HEK293 (cell line): ENCODE measurements around the gene MORF4L1.
A peak's percentile ranks its signal among the peaks of the same experiment; 100 is the strongest.

ENCODE experiments used
- CTCF ChIA-PET: fragments of 350-600 bp; formaldehyde crosslinking; extraction: SDS; loops from one replicate; lab custom pipeline; 2021; ENCODE audit warnings: antibody characterized with exemption; lab: Yijun Ruan, JAX
- POLR2A ChIA-PET: fragments of 300-600 bp; formaldehyde crosslinking; extraction: SDS; loops from one replicate; lab custom pipeline; 2020; ENCODE audit warnings: antibody characterized with exemption, inconsistent platforms; lab: Yijun Ruan, JAX
- H3K27ac ChIP-seq: fragments of 200-500 bp; sonication (Bioruptor generic); 2 replicates; pipeline ENCODE4 v1.5.1; 2014; ENCODE audit warnings: low read depth, low read length, control low read depth, inconsistent platforms; ENCODE audit errors: extremely low read depth
- H3K36me3 ChIP-seq, 2 experiments: fragments of 200-500 bp in 1 of 2; sonication (Bioruptor generic) in 1 of 2; 1 replicate in 1 of 2; 2 replicates in 1 of 2; pipeline ENCODE4 v1.5.1; 2014 to 2017; ENCODE audit warnings: inconsistent platforms in 2 of 2, low read length in 2 of 2; ENCODE audit not compliant: control insufficient read depth in 2 of 2, insufficient read depth in 1 of 2
- H3K4me1 ChIP-seq: fragments of 200-500 bp; sonication (Bioruptor generic); 2 replicates; pipeline ENCODE4 v1.5.1; 2014; ENCODE audit warnings: mild to moderate bottlenecking, low read length, inconsistent platforms; ENCODE audit not compliant: control insufficient read depth, insufficient read depth
- H3K4me3 ChIP-seq: 2 replicates; pipeline ENCODE4 v1.5.1; 2011; ENCODE audit warnings: low read depth, mild to moderate bottlenecking, control low read depth, low read length, moderate library complexity
- H3K9me3 ChIP-seq: fragments of 200-500 bp; sonication (Bioruptor generic); 2 replicates; pipeline ENCODE4 v1.5.1; 2014; ENCODE audit warnings: low read depth, low read length, inconsistent platforms; ENCODE audit not compliant: control insufficient read depth, insufficient read depth
- EGR2 ChIP-seq: fragments of 450-650 bp; formaldehyde crosslinking; IDR thresholded peaks from 2 replicates; pipeline ENCODE4 v1.5.1; 2016; ENCODE audit warnings: low read depth, missing biosample characterization, missing genetic modification characterization
- GLIS1 ChIP-seq: fragments of 450-650 bp; formaldehyde crosslinking; IDR thresholded peaks from 2 replicates; pipeline ENCODE4 v1.5.1; 2016; ENCODE audit warnings: missing biosample characterization, missing genetic modification characterization
- HOXC10 ChIP-seq: sonication (generic); formaldehyde crosslinking; IDR thresholded peaks from 2 replicates; pipeline ENCODE4 v1.8.1; 2023; ENCODE audit warnings: mild to moderate bottlenecking, missing genetic modification reagents
- IKZF3 ChIP-seq: fragments of 450-650 bp; IDR thresholded peaks from 2 replicates; pipeline ENCODE4 v1.5.0; 2018; ENCODE audit warnings: missing biosample characterization, mild to moderate bottlenecking, missing genetic modification characterization, moderate library complexity
- KLF7 ChIP-seq: fragments of 450-650 bp; formaldehyde crosslinking; IDR thresholded peaks from 2 replicates; pipeline ENCODE4 v1.5.1; 2016; ENCODE audit warnings: missing biosample characterization, missing genetic modification characterization, borderline replicate concordance
- PRDM1 ChIP-seq: fragments of 450-650 bp; formaldehyde crosslinking; IDR thresholded peaks from 2 replicates; pipeline ENCODE4; 2016; ENCODE audit warnings: missing biosample characterization, missing genetic modification characterization
- SALL2 ChIP-seq: fragments of 450-650 bp; formaldehyde crosslinking; IDR thresholded peaks from 2 replicates; pipeline ENCODE4 v1.5.0; 2017; ENCODE audit warnings: missing biosample characterization, mild to moderate bottlenecking, missing genetic modification characterization, borderline replicate concordance
- YY1 ChIP-seq: fragments of 450-650 bp; formaldehyde crosslinking; IDR thresholded peaks from 2 replicates; pipeline ENCODE4 v1.5.1; 2018; ENCODE audit warnings: missing biosample characterization, missing genetic modification characterization
- ZFHX2 ChIP-seq: fragments of 450-650 bp; formaldehyde crosslinking; conservative IDR thresholded peaks from 2 replicates; pipeline ENCODE4 v1.5.1; 2016; ENCODE audit warnings: missing biosample characterization, missing genetic modification characterization
- ZNF114 ChIP-seq: fragments of 450-650 bp; formaldehyde crosslinking; IDR thresholded peaks from 2 replicates; pipeline ENCODE4 v1.5.0; 2017; ENCODE audit warnings: missing biosample characterization, missing genetic modification characterization
- ZNF121 ChIP-seq: fragments of 450-650 bp; formaldehyde crosslinking; IDR thresholded peaks from 2 replicates; pipeline ENCODE4 v1.5.1; 2016; ENCODE audit warnings: missing biosample characterization, missing genetic modification characterization
- ZNF132 ChIP-seq: fragments of 450-650 bp; formaldehyde crosslinking; IDR thresholded peaks from 2 replicates; pipeline ENCODE4 v1.5.1; 2017; ENCODE audit warnings: missing biosample characterization, missing genetic modification characterization, borderline replicate concordance
- ZNF16 ChIP-seq: fragments of 450-650 bp; formaldehyde crosslinking; IDR thresholded peaks from 2 replicates; pipeline ENCODE4 v1.5.1; 2016; ENCODE audit warnings: low read depth, missing biosample characterization, missing genetic modification characterization
- ZNF266 ChIP-seq: fragments of 450-650 bp; formaldehyde crosslinking; IDR thresholded peaks from 2 replicates; pipeline ENCODE4 v1.5.1; 2016; ENCODE audit warnings: missing biosample characterization, missing genetic modification characterization, low read depth
- ZNF510 ChIP-seq: fragments of 450-650 bp; formaldehyde crosslinking; IDR thresholded peaks from 2 replicates; pipeline ENCODE4 v1.5.1; 2018; ENCODE audit warnings: mild to moderate bottlenecking, missing genetic modification characterization, missing biosample characterization; ENCODE audit not compliant: insufficient replicate concordance
- ZNF610 ChIP-seq: fragments of 450-650 bp; formaldehyde crosslinking; IDR thresholded peaks from 2 replicates; pipeline ENCODE4 v1.5.1; 2016; ENCODE audit warnings: missing biosample characterization, missing genetic modification characterization, borderline replicate concordance
- ZNF629 ChIP-seq: fragments of 450-650 bp; formaldehyde crosslinking; IDR thresholded peaks from 2 replicates; pipeline ENCODE4 v1.5.1; 2017; ENCODE audit warnings: missing biosample characterization, missing genetic modification characterization
- ZNF692 ChIP-seq: fragments of 450-650 bp; formaldehyde crosslinking; IDR thresholded peaks from 2 replicates; pipeline ENCODE4 v1.5.1; 2016; ENCODE audit warnings: missing biosample characterization, missing genetic modification characterization
- ZNF791 ChIP-seq: fragments of 450-650 bp; formaldehyde crosslinking; IDR thresholded peaks from 2 replicates; pipeline ENCODE4 v1.5.1; 2016; ENCODE audit warnings: missing biosample characterization, missing genetic modification characterization
- ZSCAN23 ChIP-seq: fragments of 450-650 bp; formaldehyde crosslinking; IDR thresholded peaks from 2 replicates; pipeline ENCODE4 v1.5.1; 2016; ENCODE audit warnings: missing biosample characterization, missing genetic modification characterization
- TF ChIP-seq, protein P1 (sequence below): fragments of 450-650 bp; formaldehyde crosslinking; IDR thresholded peaks from 2 replicates; pipeline ENCODE4 v1.5.1; 2017; ENCODE audit warnings: missing biosample characterization, mild to moderate bottlenecking, missing genetic modification characterization, moderate library complexity

The MORF4L1 gene

DNA sequence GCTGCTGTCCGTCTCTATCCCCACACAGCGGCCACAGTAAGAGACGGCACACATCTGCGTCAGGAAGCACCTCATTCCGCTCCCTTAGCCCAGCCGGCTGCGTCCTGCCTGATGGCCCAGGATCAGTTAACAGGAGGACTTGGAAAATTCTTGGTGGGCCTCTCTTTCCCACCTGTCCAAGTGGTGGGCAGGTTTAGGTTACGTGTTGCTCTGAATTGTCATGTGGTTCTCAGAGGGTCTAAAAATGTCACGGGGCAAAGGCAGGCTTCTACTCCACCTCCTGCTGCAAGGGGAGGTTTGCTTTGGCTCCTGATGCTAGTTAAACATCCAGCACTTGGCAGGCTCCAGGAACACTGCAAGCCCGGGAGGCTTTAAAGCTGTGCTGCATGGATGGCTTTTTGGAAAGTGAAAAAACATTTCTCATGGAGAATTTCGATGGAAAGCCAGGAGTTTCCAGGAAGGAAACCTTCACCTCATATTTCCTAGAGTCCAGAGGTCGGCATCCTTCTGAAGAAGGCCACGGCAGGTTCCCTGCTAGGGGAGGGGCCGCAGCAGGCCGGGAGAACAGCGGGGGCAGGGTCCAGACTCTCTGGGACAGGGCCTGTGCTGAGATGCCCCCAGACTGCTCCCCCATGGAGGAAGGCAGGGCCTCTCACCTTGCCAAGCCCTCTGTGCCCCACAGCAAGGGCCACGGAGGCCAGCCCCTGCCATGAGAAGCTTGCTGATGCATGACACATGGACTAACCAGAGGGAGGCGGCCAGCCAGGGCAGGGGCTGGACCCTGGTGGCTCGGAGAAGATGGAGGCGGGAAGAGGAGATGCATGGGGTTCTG is 61.3 kb downstream of the MORF4L1 start (continued):
- no peak for TF ChIP-seq ZNF692 (tag by site-specific recombination)
- TF ChIP-seq ZNF16 (tag by site-specific recombination) = no peak
- TF ChIP-seq ZNF266 (tag by site-specific recombination) = no peak

DNA sequence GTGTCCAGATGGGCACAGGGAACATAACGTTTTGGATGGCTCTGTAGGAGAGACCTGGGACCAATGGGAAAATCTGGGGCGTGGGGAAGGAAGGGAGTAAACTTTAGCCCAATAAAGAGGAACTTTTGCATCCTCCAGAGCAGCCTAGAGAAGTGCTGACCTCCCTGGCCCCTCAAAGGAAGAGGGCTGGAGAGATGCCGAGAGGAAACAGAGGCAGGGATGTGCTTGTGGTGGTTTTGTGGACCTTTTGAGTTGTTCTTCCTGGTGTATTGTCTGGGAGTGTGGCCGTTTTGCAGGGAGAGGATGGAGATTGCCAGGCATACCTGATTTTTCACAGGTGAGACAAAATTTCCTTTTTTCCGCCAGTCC is 61.9 kb downstream of the MORF4L1 start:
- Histone ChIP-seq H3K4me1 (no peaks in the 10 kb centered on the region; the same call in 1 of the 2 replicates), H3K36me3 (peaks cover 0 to 39% of the 10 kb centered on the region in 2 experiments; a peak in 1 of 3 replicates), H3K9me3 (no peaks in the 10 kb centered on the region)
- TF ChIP-seq ZNF510 = no peak
- no peak for TF ChIP-seq SALL2
- TF ChIP-seq ZNF791 (tag by site-specific recombination) = no peak
- no peak for TF ChIP-seq ZNF114 (tag by site-specific recombination)
- no peak for TF ChIP-seq ZNF132
- no peak for TF ChIP-seq IKZF3 (tag by site-specific recombination)
- TF ChIP-seq ZSCAN23 (tag by site-specific recombination) = no peak
- TF ChIP-seq HOXC10 (CRISPR knock-in tag) = no peak
- TF ChIP-seq ZNF629 (tag by site-specific recombination) = no peak
- no peak for TF ChIP-seq ZNF610 (tag by site-specific recombination)
- TF ChIP-seq YY1 (tag by site-specific recombination) = no peak
- TF ChIP-seq PRDM1 (tag by site-specific recombination) = no peak
- TF ChIP-seq, all 188 proteins: peak for 0
- POLR2A ChIA-PET = no interaction called here
- CTCF ChIA-PET = interaction anchor here (0.9 kb wide), 1 partner anchor 45 kb away, joined by 3 read pairs; no protein-coding TSS in a partner anchor
- Histone ChIP-seq H3K27ac (no peak overlapping the region), H3K4me3 (no peak overlapping the region)

DNA sequence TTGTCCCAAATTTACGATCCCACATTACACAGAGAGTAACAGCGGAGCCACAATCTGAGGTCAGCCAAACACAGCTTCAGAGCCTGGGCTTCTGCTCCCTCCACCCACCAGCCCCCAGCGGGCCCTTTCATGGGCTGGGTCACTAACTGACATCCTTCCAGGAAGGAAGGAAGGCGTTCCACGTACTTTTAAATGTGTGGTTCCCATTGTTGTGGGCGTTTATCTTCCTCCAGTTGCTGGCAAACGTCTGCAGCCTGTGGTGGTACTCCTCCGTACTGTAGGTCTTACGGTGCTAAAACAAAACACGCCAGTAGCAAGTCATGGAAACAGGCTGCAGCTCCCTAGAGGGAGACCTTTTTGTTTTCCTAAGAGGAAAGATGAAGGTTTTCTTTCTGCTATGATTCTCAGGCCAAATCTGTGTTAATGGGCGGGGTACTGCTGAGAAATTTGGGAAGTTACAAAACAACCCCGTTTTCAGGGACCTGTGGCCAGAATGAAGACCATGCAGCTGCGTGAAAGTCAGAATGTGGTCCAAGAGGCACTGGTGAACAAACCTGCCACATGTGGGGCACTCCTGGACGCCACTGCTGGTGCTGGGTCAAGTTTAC is 64.5 kb downstream of the MORF4L1 start:
- CTCF ChIA-PET = no interaction called here
- no peak overlapping the region for H3K27ac ChIP-seq
- POLR2A ChIA-PET = no interaction called here

GRCh38 chr15:78938658-78939488 is 66.2 kb downstream of the MORF4L1 start:
- ChIA-PET CTCF (interaction anchor here (0.7 to 1.6 kb wide), 2 partner anchors 29 kb away, joined by 3 to 5 read pairs; no protein-coding TSS in a partner anchor), POLR2A (no interaction called here)
- Histone ChIP-seq H3K9me3 (no peaks in the 10 kb centered on the region), H3K4me3 (no peak overlapping the region), H3K4me1 (no peaks in the 10 kb centered on the region), H3K36me3 (peaks cover 0 to 22% of the 10 kb centered on the region in 2 experiments; a peak in 2 of 3 replicates), H3K27ac (no peak overlapping the region)
- TF ChIP-seq KLF7 (tag by site-specific recombination) (no peak), GLIS1 (tag by site-specific recombination) (no peak)
- TF ChIP-seq, protein P1, sequence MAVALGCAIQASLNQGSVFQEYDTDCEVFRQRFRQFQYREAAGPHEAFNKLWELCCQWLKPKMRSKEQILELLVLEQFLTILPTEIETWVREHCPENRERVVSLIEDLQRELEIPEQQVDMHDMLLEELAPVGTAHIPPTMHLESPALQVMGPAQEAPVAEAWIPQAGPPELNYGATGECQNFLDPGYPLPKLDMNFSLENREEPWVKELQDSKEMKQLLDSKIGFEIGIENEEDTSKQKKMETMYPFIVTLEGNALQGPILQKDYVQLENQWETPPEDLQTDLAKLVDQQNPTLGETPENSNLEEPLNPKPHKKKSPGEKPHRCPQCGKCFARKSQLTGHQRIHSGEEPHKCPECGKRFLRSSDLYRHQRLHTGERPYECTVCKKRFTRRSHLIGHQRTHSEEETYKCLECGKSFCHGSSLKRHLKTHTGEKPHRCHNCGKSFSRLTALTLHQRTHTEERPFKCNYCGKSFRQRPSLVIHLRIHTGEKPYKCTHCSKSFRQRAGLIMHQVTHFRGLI (tag by site-specific recombination) = no peak

More for the DNA sequence above, 64.5 kb downstream of the MORF4L1 start:
- Histone ChIP-seq H3K36me3 (peaks cover 0 to 29% of the 10 kb centered on the region in 2 experiments; a peak in 2 of 3 replicates), H3K4me1 (no peaks in the 10 kb centered on the region), H3K4me3 (no peak overlapping the region), H3K9me3 (no peaks in the 10 kb centered on the region)
- TF ChIP-seq EGR2 (tag by site-specific recombination) (peak; percentile 61), ZNF121 (tag by site-specific recombination) (no peak), ZFHX2 (tag by site-specific recombination) (peak; percentile 50)
